C4-2B (cell line): ENCODE results near the gene ISYNA1.
"Not testable (repeated sequence)": the region's sequence is repeated elsewhere in the genome, so short reads cannot be mapped to it uniquely, and the experiment has no call there.

Experiments used
- H3K27ac ChIP-seq: fragments of 450-650 bp; 2 replicates; pipeline ENCODE4 v1.5.1; 2017
- ZFX ChIP-seq: fragments of 450-650 bp; IDR thresholded peaks from 2 replicates; pipeline ENCODE4 v1.6.1; 2017
- TF ChIP-seq, protein P1 (sequence below): fragments of 450-650 bp; conservative IDR thresholded peaks from 2 replicates; pipeline ENCODE4 v1.5.1; 2017; ENCODE audit warnings: mild to moderate bottlenecking

ISYNA1 gene

DNA sequence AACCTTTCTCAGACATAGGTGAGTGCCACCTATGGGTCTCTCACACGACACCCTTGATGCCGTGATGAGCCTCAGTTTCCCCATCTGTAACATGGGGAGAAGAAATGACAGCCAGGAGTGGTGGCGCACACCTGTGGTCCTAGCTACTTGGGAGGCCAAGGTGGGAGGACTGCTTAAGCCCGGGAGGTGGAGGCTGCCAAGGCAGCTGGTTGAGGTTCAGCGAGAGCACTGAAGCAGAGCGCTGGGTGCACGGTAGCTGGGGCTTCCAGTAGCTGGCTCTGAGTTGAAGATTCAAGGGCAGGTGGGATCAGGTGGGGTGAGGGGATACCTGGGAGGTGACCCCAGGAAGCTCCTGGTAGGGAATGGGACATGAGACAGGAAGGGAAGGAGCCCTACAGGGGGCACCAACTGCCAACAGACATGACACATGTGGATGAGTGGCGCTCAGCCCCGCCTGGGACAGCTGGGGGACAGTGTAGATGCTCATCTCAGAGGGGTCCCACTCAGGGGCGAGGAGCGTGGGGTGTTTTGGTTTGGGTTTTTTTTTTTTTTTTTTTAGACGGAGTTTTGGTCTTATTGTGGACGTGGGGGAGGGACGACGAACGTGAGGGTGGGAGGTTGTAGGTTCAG is 25.2 kb downstream of the ISYNA1 start:
- TF ChIP-seq, protein P1, sequence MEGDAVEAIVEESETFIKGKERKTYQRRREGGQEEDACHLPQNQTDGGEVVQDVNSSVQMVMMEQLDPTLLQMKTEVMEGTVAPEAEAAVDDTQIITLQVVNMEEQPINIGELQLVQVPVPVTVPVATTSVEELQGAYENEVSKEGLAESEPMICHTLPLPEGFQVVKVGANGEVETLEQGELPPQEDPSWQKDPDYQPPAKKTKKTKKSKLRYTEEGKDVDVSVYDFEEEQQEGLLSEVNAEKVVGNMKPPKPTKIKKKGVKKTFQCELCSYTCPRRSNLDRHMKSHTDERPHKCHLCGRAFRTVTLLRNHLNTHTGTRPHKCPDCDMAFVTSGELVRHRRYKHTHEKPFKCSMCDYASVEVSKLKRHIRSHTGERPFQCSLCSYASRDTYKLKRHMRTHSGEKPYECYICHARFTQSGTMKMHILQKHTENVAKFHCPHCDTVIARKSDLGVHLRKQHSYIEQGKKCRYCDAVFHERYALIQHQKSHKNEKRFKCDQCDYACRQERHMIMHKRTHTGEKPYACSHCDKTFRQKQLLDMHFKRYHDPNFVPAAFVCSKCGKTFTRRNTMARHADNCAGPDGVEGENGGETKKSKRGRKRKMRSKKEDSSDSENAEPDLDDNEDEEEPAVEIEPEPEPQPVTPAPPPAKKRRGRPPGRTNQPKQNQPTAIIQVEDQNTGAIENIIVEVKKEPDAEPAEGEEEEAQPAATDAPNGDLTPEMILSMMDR: no peak
- TF ChIP-seq ZFX: no peak
- H3K27ac ChIP-seq: no peak overlapping the region

DNA sequence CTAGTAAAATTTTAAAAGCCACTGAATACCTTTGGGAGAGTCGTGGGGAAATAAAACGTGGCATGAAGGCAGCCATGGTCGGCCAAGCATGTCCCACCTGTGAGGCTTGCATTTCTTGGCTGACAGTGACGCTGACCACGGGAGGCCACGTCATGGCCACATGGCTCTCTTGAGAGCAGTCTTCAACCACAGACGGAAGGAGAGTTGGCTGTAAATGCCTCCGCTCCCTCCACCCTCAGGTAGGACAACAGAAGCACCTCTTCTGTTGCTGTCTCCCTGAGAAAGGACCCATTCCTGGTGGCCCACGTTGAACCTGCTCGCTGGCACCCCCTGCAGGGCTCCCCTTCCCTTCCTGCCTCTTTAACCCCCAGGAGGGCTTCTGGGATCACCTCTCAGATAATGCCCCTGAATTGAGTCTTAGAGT is 29.9 kb downstream of the ISYNA1 start:
- TF ChIP-seq ZFX: no peak
- TF ChIP-seq, protein P1: peak; percentile 62
- no peak overlapping the region for H3K27ac ChIP-seq

DNA sequence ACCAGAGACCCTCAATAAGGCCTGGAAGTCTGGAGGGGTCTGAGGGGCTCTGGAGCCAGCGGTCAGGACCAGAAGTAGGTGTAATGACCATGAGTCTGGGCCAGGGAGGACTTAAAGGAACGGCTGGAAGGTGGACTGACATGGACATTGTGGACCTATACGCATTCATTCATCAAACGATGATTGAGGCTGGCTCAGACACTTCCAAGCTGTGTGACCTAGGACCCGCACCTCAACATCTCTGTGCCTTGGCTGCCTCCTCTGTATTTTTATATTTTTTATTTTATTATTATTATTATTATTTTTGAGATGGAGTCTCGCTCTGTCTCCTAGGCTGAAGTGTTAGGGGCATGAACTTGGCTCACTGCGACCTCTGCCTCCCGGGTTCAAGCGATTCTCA is 31.2 kb downstream of the ISYNA1 start:
- TF ChIP-seq ZFX: no peak
- TF ChIP-seq, protein P1: no peak

DNA sequence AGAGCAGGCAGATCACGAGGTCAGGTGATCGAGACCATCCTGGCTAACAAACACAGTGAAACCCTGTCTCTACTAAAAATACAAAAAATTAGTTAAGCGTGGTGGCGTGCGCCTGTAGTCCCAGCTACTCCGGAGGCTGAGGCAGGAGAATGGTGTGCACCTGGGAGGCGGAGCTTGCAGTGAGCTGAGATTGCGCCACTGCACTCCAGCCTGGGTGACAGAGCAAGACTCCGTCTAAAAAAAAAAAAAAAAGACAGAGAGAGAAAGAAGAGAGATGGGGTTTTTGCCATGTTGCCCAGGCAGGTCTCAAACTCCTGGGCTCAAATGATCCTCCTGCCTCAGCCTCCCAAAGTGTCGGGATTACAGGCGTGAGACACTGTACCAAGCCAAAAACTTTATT is 32.2 kb downstream of the ISYNA1 start:
- H3K27ac ChIP-seq: not testable (repeated sequence)

More for the DNA sequence above, 31.2 kb downstream of the ISYNA1 start:
- H3K27ac ChIP-seq: no peak overlapping the region

DNA sequence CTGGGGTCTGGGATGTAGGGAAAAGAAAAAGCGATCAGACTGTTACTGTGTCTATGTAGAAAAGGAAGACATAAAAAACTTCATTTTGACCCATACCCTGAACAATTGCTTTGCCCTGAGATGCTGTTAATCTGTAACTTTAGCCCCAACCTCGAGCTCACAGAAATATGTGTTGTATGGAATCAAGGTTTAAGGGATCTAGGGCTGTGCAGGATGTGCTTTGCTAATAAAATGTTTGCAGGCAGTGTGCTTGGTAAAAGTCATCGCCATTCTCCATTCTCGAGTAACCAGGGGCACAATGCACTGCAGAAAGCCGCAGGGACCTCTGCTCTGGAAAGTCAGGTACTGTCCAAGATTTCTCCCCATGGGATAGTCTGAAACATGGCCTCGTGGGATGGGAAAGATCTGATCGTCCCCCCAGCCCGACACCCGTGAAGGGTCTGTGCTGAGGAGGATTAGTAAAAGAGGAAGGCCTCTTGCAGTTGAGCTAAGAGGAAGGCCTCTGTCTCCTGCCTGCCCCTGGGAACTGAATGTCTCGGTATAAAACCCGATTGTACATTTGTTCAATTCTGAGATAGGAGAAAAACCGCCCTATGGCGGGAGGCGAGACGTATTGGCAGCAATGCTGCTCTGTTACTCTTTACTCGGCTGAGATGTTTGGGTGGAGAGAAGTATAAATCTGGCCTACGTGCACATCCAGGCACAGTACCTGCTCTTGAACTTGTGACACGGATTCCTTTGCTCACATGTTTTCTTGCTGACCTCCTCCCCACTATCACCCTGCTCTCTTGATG is 35.3 kb downstream of the ISYNA1 start:
- not testable (repeated sequence) for H3K27ac ChIP-seq

- no peak overlapping the region for H3K27ac ChIP-seq
- TF ChIP-seq, protein P1: no peak
- no peak for TF ChIP-seq ZFX
Measured at GRCh38 chr19:18401580-18402112, 36.3 kb downstream of the ISYNA1 start.

DNA sequence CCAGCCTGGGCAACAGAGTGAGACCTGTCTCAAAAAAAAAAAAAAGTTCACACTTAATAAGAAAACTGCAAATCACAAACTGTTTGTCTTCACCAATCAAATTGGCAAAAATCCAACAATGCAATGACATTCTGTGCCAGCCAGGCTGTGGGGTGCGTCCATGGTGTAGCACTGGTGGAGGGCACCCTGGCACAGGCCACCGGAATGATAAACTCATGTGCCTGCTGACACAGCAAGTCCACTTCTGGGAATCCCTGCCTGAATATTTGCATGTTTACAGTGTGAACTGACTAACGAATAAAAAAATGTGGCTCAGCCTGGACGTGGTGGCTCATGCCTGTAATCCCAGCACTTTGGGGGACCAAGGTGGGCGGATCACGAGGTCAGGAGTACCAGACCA is 38.9 kb downstream of the ISYNA1 start:
- H3K27ac ChIP-seq: peak overlapping the region; percentile 43
- TF ChIP-seq, protein P1: no peak
- TF ChIP-seq ZFX: no peak
